ENCODE measurements around the gene TRAM2. TPM values are rescaled to one million over a fixed set of nuclear protein-coding genes. Genes with fewer than 3 reads are reported as not detected.

TRAM2 gene
- total and polyA plus RNA-seq, 9 of the 15 experiments (the other 6 are each of a cell fraction or from before 2014, with no cell fraction given) = 2.6 to 13.3 (median 8.9) TPM

GRCh38 chr6:52598123-52598823 lies 21.4 kb upstream of the TRAM2 start (continued):
- TF ChIP-seq REST (IDR thresholded peaks at IDR 0.05; ENCODE audit: borderline replicate concordance) = peak; percentile 63; the same call in 1 of the 2 replicates
- no peak for TF ChIP-seq REST (CRISPR knock-in tag; IDR thresholded peaks at IDR 0.05; ENCODE audit: low read depth)
- TF ChIP-seq ZNF766 (CRISPR knock-in tag; conservative IDR thresholded peaks at IDR 0.05) = 0 out of 2 replicates have a peak, but pooled peaks have one; percentile 46
- no peak for TF ChIP-seq ZNF778 (CRISPR knock-in tag; IDR thresholded peaks at IDR 0.05)
- TF ChIP-seq CBFA2T3 (IDR thresholded peaks at IDR 0.05) = no peak
- no peak for TF ChIP-seq GABPB2 (CRISPR knock-in tag; conservative IDR thresholded peaks at IDR 0.05)
- TF ChIP-seq ZNF12 (CRISPR knock-in tag; IDR thresholded peaks at IDR 0.05) = no peak
- TF ChIP-seq NFATC3 (IDR thresholded peaks at IDR 0.05) = 0 out of 2 replicates have a peak, but pooled peaks have one; percentile 25
- TF ChIP-seq SFPQ (IDR thresholded peaks at IDR 0.05; ENCODE audit: low read depth, low read length) = no peak
- no peak for TF ChIP-seq FOXA3 (CRISPR knock-in tag; conservative IDR thresholded peaks at IDR 0.05 in 1 of 2, IDR thresholded peaks at IDR 0.05 in 1 of 2)
- TF ChIP-seq GATAD2B (IDR thresholded peaks at IDR 0.05; ENCODE audit: borderline replicate concordance) = 0 out of 2 replicates have a peak, but pooled peaks have one; percentile 73
- TF ChIP-seq PATZ1 (CRISPR knock-in tag; IDR thresholded peaks at IDR 0.05; ENCODE audit: borderline replicate concordance) = no peak
